GM21360 (cell line): Measurements from ENCODE around the gene GCC1.
"Not testable (repeated sequence)": the region's sequence is repeated elsewhere in the genome, so short reads cannot be mapped to it uniquely, and the experiment has no call there.

Experiments used
- ATAC-seq: cut with Tn5 transposase; IDR thresholded peaks from one replicate; pipeline ENCODE4 v1.9.1; 2021; ENCODE audit warnings: mild to moderate bottlenecking, moderate library complexity; ENCODE audit not compliant: unreplicated experiment

The GCC1 gene

DNA sequence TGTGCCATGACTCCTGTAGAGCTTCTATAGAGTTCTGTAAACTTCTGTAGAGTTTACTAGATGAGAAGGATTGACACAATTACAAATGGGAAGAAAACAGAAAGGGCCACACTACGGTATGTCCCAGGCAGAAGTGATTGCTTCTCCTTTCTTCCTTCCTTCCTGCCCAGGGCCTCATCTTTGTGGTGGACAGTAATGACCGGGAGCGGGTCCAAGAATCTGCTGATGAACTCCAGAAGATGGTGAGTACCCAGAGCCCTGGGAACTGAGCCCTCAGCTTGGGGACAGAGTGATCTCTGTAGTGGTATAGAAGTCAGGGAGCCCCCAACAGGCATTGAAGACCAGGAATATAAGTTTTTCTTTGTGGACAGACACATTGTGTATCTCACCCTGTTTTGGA, 4.5 kb upstream of the GCC1 start:
- no peak for ATAC-seq

DNA sequence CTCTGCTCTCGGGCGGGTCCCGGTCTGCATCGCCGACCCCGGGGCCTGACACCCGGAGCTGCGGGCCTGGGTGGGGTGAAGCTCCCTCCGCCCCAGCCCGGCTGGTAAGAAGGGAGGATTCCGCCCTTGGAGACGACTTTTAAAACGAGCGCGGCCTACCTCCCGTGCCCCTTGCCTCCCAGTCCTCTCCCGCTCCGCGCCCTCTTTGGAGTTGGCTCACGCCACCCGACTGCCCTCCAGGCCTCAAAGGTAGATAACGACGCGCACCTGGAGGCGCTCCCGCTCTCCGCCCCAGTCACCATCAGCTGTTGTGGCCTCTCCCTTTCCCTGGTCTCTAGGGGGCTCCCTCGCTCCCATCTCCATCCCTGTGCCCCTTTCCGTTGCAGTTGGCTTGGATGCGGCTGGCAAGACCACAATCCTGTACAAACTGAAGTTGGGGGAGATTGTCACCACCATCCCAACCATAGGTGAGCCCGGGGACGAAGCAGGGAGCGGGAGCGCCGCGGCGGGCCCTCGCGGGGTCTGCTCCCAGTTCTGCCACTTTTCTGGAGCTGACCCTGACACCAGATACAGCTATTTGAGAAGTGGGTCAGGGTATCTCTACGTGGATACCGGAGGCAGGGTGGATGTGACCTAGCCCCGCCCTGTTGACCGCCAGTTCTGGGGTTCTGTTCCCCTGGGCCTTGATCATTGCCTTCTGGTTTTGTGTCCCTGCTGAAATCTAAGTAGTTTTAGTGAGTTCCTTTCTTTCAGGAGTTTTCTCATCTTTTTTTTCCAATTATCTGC, 3.5 kb upstream of the GCC1 start:
- peak; percentile 13 for ATAC-seq

DNA sequence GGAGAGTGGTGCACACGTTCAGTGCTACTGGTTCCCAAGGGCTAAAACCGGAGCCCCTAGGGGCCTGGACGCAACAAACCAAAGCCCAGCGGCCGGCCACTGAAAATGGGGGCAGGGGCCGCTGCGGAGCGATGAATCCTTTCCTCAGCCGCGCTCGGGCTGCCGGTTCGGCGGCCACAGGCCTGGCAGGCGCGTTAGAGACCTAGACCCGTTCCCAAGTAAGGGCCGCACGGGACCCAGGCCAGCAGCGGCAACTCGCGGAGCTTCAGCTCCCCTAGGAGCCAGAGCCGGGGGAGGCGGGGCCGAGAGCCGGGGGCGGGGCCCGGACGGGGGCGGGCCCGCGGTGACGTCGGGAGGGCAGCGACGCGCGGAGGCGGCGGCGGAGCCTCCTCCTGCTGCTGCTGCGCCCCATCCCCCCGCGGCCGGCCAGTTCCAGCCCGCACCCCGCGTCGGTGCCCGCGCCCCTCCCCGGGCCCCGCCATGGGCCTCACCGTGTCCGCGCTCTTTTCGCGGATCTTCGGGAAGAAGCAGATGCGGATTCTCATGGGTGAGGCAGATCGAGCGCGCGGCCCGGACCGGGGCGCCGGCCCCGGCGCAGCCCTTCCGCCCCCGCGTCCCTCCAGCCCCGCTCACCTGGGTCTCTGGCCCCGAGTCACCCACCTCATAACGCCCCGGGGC, 2.8 kb upstream of the GCC1 start, which contains the start of gene ARF5:
ARF5 (plus strand) TSS at position 393 of the 678 bp plus-strand sequence; CDS start at position 481, 88 bp downstream.
- peak; percentile 73 for ATAC-seq

DNA sequence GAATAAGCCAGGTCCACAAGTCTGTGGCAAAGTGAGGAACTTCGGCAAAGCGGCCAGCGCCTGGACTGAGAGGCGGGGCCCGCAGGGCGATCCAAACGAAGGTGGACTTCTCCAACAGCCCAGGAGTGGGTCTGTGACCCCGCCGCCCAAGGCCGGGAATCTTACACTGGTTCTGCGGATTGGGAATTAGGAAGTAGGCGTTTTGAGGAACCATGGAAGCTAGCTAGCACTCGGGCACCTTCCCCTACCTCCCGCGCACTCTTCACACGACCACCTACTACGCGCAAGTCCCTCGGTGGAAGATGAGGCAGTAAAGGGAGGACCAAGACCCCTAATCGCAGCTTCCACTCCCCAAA, 2.2 kb upstream of the GCC1 start:
- no peak for ATAC-seq

DNA sequence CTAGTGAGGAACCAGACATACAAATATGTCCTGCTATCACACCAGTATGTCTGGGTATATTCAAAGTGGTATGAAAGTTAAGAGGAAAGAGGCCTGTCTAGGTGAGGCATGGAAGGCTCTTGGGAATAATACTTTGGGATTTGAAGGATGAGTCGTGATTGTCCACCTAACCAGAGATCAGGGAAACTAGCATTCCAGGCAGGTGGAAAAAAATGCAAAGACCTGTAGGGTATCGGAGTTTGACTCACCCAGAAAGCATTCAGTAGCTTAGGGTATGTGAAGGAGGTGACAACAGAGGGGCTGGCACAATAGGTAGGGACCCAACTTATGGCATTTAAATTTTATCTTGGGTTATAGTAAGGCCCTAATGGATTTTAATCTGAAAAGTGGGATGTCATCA, 950 bp upstream of the GCC1 start:
- no peak for ATAC-seq

DNA sequence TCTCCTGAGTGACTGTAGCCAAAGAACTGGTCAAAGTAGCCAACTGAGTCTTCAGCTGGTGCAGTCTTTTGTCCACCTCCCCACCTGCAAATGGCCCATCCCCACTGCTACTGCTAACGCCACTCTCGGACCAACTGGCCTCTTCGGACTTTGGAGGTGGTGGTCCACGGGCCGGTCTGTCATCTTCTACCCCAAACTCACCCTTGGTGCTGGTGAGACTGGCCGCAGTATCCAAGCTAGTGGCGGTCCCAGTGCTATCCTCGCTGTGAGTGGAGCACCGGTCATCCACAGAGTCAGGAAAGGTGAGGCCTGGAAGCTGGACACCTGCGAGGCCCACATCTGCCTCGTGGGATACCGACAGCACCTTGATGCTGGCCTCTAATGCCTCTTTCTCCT, 750 bp downstream of the GCC1 start:
- ATAC-seq: no peak

DNA sequence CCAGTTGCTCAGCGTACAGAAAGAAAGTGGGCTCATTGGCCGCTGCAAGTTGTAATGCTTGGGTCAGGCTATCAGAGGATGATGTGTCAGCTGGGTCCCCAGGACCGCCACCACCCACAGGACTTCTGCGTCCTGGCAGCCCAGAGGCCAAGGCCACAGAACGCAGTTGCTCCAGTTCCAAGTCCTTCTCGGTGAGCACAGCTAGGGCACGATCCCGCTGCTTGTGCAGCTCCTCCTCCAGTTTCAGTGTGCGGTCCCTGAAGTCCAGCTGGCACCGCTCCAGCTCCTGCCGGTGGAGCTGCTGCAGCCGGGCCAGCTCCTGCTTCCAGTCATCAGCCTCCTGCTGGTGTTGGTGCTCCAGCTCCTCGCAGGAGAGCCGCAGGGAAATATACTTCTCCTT, 3.0 kb downstream of the GCC1 start:
- no peak for ATAC-seq

DNA sequence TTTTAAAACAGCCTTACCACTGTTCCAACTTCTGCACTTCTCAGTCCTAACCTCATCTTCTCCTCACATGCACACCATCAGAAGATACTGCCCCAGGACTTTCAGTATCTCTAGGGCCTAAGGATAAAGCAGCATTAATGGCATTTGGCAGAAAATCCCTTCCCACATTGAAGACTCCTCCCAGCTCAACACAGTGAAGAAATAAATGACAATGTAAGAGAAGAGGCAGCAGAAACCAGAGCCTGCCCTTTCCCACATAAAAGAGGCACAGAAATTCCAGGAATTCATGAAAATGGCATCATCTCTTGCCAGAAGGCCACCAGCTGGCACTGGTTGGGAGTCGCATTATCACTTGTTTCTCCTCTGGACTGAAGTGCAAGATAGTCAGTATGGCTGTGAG, 3.7 kb downstream of the GCC1 start:
- no peak for ATAC-seq

DNA sequence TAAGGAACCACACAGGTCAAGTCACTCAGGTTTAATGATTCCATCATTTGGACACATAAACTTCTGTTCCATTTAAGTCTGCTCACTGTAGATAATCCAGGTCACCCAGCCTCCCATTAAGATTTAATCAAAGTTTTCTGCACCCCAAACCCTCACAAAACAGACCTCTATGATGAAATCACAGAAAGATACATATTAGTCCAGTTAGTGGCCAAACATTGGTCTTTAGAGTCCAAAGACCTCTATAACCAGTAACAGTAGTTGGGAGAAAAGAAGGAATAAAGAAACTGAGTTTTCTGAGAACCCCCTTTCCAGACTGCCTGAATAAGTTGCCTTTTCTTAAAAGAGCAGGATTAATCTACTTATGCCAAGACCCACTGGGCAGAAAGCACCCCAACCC, 4.8 kb downstream of the GCC1 start:
- ATAC-seq: no peak

DNA sequence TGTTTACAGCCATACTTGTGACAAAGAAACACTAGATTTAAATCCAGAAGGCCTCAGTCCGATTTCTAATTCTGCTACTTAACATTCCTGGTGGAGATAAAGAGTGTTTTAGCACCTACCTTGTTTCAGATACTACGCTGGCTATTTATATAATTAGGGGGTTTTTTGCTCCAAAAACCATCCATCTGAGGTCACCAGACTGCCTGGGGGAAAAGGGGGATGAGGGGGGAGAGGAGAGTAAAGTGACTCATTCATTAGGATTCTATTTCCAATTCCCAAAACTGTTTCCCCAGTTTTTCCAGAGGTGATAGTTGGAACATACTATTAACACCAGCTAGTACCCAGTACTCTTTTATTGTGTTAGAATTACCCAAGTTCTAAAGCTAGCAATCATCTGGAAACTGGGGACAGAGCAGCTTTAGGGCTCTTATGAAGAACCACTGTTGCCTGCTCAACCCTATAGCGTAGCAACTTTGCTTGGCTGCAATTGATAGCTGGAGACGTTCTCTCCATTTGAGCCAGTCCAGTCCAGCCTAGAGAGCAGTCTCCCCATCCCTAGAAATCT, 6.6 kb downstream of the GCC1 start:
- ATAC-seq: no peak

DNA sequence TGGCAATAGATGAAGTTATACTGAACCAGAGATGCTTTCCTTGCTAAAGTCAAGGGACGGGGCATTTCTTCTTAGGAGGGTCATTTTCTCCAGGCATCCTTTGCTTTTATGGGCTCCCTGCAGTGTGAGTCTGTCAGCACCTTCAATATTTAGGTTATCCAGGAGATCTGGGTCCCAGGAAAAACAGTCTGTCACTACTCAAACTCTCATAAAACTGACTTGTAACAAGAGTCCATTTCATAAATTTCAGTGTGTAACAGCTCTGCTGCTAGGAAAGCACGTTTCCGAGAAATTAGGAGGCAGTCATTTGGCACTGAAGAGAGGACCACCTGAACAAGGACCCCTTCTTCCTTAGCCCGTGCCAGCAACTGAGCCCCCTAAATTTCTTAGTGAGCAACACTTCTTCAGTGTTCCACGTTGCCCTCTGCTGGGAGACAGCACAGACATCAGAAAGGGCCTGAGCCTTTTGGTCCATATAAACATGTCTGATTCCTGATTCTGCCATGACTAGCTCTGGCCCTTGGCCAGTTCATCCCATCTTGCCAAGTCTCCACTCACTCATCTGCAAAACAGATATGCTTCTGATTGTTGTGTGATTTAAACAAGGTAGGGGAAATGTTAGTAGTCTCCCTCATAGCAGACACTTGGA, 7.2 kb downstream of the GCC1 start:
- ATAC-seq: no peak

DNA sequence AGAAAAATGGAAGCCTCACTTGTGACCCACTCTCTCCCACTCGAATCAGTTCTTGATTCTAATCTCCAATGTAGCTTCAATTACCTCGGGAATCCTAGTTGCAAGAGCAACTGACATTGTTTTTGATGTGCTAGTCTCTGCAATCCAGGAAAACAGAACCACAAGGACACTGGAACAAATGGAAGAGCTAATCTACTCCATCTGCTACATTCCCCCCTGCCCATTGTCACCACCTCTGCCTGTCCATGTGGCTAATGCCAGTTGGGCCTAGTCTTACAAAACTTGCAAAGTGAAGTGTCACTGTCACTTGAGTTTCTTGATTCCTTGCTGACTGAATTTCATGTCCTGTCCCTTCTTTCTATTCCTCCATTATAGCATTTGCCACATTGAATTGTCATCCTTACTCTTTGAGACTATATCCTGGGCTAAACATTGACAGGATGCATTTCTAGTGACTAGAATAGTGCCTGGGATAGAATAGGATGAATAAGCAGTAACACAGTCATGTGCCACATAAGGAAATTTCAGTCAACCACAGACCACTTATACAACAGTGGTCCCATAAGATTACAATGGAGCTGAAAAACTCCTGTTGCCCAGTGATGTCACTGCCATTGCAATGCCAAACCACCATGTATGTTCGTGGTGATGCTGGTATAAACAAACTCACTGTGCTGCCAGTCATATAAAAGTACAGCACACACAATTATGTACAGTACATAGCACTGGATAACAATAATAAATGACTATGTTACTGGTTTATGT, 13.5 kb downstream of the GCC1 start:
- no peak for ATAC-seq

DNA sequence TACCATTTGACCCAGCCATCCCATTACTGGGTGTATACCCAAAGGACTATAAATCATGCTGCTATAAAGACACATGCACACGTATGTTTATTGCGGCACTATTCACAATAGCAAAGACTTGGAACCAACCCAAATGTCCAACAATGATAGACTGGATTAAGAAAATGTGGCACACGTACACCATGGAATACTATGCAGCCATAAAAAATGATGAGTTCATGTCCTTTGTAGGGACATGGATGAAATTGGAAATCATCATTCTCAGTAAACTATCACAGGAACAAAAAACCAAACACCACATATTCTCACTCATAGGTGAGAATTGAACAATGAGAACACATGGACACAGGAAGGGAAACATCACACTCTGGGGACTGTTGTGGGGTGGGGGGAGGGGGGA, 17.4 kb downstream of the GCC1 start:
- not testable (repeated sequence) for ATAC-seq

DNA sequence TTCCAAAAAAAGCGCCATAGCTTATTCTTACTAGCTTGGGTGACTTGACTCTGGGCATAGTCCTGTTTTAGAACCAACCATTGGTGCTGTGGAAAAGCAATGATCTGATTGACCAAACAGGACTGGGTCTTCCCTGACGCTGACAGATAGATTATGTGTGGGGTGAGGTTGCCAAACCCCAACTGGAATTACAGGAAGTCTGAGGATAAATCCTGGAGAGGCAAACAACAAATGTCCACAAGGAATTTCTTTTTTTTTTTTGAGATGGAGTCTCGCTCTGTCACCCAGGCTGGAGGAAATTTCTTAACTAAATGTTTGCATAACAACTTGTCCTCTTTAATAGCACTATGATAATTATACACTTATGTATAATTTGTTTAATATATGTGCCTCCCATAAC, 19.2 kb downstream of the GCC1 start:
- ATAC-seq: no peak

DNA sequence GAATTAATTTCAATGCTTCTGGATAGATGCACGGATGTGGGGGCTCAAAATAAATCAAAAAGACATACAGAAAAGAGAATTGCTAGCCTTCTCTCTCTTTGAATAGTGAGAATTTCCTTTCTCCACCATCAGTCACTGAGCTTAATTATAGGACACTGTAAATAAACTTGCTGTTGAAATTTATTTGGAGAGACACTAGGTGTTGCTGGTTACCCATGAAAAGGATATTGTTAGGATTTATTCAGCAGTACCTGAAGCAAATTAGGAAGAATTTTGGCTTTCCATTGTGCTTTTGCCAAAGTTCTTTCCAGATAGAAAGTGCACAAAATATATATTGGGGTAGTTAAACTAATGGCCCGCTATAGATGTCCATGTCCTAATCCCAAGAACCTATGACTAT, 27.6 kb downstream of the GCC1 start:
- no peak for ATAC-seq

DNA sequence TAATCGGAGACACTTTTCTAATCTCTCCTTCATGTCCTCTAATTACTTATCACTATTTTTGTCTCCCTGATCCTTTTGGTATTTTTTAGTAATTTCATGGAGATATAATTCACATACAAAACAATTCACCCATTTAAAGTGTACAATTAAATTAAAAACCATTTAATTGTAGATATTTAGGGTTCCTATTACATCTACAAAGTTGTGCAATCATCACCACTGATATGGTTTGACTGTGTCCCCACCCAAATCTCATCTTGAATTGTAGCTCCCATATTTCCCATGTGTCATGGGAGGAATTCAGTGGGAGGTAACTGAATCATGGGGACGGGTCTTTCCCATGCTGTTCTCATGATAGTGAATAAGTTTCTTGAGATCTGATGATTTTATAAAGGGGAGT, 29.0 kb downstream of the GCC1 start:
- ATAC-seq: no peak

DNA sequence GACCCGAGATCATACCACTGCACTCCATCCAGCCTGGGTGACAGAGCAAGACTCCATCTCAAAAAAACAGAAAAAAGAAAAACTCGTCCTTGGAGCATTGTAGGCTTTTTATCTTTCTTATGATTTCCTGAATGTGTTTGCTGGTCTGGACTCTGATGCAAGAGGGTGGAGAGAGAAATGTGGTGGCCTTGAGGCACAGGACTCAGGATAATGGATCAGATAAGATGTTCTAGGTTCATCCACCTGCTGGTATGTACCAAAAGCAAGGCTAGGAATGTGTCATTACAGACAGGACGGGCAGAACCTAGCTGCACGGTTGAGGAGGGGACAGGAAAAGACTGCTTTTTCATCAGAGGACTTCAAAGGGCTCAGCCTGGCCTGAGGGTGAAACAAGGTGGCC, 33.5 kb downstream of the GCC1 start:
- no peak for ATAC-seq

DNA sequence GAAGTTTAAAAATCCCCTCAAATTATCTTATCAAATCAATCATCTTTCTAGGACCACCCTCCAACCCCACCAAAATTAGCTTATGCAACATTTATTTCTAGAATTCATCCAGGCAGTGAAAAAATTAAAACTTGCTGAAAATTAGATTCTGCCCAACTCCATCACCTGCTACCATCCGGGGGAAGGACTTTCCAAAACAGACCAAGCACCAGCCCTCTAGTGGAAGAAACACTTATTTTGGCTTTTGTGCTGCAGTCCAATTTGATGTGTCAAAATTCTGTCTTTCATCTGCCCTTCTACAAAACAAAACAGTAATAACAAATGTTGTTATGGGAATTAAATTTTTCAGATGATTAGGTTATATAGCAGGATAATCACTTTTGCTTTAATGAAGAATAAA, 35.1 kb downstream of the GCC1 start:
- ATAC-seq: no peak

DNA sequence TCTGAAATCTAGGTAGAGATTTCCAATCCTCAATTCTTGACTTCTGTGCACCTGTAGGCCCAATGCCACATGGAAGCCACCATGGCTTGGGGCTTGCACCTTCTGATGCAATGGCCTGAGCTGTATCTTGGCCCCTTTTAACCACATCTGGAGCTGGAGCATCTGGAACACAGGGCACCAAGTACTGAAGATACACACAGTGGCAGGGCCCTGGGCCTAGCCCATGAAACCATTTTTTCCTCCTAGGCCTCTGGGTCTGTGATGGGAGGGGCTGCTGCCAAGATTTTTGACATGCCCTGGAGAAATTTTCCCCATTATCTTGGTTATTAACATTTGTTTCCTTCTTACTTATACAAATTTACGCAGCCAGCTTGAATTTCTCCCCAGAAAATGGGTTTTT, 39.1 kb downstream of the GCC1 start:
- no peak for ATAC-seq

DNA sequence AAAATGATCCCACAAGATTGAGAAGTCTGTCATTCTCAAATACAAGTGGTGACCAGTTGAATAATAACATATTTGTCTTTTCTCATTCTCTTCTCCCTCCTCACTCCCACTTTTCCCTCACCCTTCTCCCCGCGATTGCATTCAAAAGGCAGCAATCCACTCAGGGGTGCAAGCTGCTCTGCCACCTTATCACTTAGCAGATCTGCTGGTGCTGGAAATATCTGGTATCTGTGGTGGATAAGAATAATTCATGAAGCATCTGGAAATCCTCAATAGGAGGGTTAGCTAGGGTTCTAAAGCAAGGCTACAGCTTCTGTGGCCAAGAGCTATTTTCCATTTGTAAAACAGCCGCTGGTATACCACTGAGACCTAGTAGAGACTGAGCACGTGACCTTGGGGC, 43.8 kb downstream of the GCC1 start:
- no peak for ATAC-seq

DNA sequence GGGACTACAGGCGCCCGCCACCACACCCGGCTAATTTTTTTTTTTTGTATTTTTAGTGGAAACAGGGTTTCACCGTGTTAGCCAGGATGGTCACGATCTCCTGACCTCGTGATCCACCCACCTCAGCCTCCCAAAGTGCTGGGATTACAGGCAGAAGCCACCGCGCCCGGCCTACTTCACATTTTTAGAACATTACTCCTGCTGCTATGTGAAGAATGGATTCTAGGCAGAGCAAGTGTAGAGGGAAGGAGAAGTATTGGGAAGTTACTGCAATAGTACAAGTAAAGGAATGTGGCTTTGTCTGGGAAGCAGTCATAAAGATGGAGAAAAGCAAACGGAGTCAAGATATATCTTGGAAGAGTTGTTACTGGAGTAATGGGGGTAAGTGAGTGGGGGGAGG, 44.9 kb downstream of the GCC1 start:
- not testable (repeated sequence) for ATAC-seq
